Esophagus muscularis mucosa (tissue), 4 donors: ENCODE measurements around the gene PDLIM4. TPM values are rescaled to one million over a fixed set of nuclear protein-coding genes. Genes with fewer than 3 reads are reported as not detected.

Source experiments
- DNase-seq: peaks from one replicate; pipeline ENCODE4 v3.0.0-alpha.2; 2017; ENCODE audit errors: extremely low spot score
- H3K27ac ChIP-seq, 4 donors: fragments of 200-600 bp; sonication (generic); replicated peaks in 1 of 4; 1 replicate in 3 of 4; 2 replicates in 1 of 4; pipeline ENCODE4 v1.5.1; 2016 to 2019; ENCODE audit warnings: mild to moderate bottlenecking in 1 of 4
- H3K27me3 ChIP-seq, 4 donors: fragments of 200-600 bp; sonication (generic); one replicate each; pipeline versions ENCODE4 v1.5.1 to v1.6.0; 2016 to 2019
- H3K36me3 ChIP-seq, 4 donors: fragments of 200-600 bp; sonication (generic); one replicate each; pipeline ENCODE4 v1.5.1; 2016 to 2019
- H3K4me1 ChIP-seq, 4 donors: fragments of 200-600 bp; sonication (generic); one replicate each; pipeline ENCODE4 v1.5.1; 2016 to 2019
- H3K4me3 ChIP-seq, 4 donors: fragments of 200-600 bp; sonication (generic); 1 replicate in 2 of 4; 2 replicates in 2 of 4; pipeline ENCODE4 v1.5.1; 2016 to 2019; ENCODE audit warnings: mild to moderate bottlenecking in 4 of 4, moderate library complexity in 1 of 4
- H3K9me3 ChIP-seq, 4 donors: fragments of 200-600 bp; sonication (generic); 1 replicate in 3 of 4; 2 replicates in 1 of 4; pipeline ENCODE4 v1.5.1; 2016 to 2019
- EP300 ChIP-seq: sonication (generic); formaldehyde crosslinking; IDR thresholded peaks from one replicate; pipeline ENCODE4 v1.6.1; 2017; ENCODE audit warnings: antibody characterized with exemption
- POLR2A ChIP-seq: fragments of 450-650 bp; IDR thresholded peaks from one replicate; pipeline ENCODE4 v1.6.1; 2017; ENCODE audit warnings: antibody characterized with exemption, moderate library complexity, mild to moderate bottlenecking, low read depth
- POLR2AphosphoS5 ChIP-seq, 2 donors: sonication (generic); formaldehyde crosslinking; IDR thresholded peaks; one replicate each; pipeline ENCODE4 v1.6.1; 2017; ENCODE audit warnings: antibody characterized with exemption in 2 of 2
- WGBS: methylation state at CpG from one replicate; pipeline ENCODE4 v1.1.5; 2018; 5-methylcytosine and 5-hydroxymethylcytosine counted together
- intact Hi-C: fragments of 100-400 bp; cut with DNase I; formaldehyde crosslinking; loops from one replicate; pipeline ENCODE4 v1.15.1; 2023
- total RNA-seq, 4 donors: library from RNA; depleted of rRNA; stranded (reverse); fragments of >200 nt; gene quantifications; one replicate each; pipeline versions ENCODE4 v1.1.0 to v1.2.1, GENCODE V29; 2016
- TF ChIP-seq, protein P1 (sequence below), 3 experiments: fragments of 200-600 bp in 2 of 3; fragments of 450-650 bp in 1 of 3; sonication (generic) in 2 of 3; IDR thresholded peaks; one replicate each; pipeline ENCODE4 v1.5.1; 2017 to 2019; ENCODE audit warnings: antibody characterized with exemption in 3 of 3, mild to moderate bottlenecking in 2 of 3, moderate library complexity in 1 of 3

Gene PDLIM4
- total RNA-seq, 4 donors from 2014 or later, result 59.4 to 199 (median 134) TPM

DNA sequence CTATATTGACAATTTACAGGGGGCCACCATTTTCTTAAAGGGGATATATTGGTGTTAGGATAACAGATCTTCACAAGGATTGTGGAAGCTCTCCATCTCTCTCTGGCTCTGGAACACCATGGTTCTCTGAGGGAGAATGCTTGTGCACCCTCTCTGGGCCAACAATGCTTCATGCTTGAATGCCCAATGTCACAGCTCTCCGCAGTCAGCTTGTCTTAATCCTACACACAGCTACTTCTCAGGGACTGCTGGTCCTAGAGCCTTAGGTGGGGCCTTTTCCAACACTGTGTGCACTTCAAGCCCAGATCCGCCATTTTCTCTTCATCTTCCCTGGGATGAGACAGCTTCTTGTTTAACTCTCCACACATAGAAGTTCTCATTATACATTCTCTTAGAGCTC lies 6.9 kb upstream of the PDLIM4 start:
- Histone ChIP-seq H3K27me3 (no peaks in the 10 kb centered on the region), H3K27ac (no peak overlapping the region), H3K4me1 (peaks cover 15 to 17% (median 17%) of the 10 kb centered on the region in 4 donors), H3K9me3 (peaks cover 0 to 6% (median 0%) of the 10 kb centered on the region in 4 donors), H3K4me3 (no peak overlapping the region), H3K36me3 (no peaks in the 10 kb centered on the region)
- WGBS, result 100% methylated on average over 2 of the region's 2 CpGs
- TF ChIP-seq POLR2A (no peak), POLR2AphosphoS5 (IDR thresholded peaks at IDR 0.05) (no peak), EP300 (no peak)
- TF ChIP-seq, protein P1, sequence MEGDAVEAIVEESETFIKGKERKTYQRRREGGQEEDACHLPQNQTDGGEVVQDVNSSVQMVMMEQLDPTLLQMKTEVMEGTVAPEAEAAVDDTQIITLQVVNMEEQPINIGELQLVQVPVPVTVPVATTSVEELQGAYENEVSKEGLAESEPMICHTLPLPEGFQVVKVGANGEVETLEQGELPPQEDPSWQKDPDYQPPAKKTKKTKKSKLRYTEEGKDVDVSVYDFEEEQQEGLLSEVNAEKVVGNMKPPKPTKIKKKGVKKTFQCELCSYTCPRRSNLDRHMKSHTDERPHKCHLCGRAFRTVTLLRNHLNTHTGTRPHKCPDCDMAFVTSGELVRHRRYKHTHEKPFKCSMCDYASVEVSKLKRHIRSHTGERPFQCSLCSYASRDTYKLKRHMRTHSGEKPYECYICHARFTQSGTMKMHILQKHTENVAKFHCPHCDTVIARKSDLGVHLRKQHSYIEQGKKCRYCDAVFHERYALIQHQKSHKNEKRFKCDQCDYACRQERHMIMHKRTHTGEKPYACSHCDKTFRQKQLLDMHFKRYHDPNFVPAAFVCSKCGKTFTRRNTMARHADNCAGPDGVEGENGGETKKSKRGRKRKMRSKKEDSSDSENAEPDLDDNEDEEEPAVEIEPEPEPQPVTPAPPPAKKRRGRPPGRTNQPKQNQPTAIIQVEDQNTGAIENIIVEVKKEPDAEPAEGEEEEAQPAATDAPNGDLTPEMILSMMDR (IDR thresholded peaks at IDR 0.05), result no peak
- intact Hi-C loops, result no loop called here
- no peak for DNase-seq

DNA sequence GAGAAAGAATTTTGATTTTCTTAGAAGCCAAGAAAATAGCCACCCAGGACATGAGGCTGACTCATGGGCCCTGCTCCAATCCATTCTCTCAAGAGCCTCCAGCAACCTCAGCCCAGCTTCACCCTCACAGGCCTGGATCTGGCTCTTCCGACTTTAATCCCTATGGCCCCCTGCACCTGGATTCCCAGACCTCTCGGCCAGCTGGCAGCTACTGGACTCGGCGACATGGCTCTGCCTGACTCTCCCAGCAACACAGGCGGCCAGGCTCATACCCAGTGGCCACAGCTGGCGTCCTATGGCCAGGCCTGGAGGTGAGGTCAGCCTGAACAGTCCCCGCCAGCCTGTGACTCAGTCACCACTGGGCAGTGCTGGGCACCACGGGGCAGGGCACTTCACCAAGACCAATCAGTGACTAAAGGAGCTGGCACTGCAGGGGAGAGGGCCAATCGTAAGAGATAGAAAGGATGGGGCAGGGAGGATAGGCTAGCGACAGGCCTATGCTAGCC lies 6.2 kb upstream of the PDLIM4 start:
- Histone ChIP-seq H3K27ac (no peak overlapping the region), H3K27me3 (no peaks in the 10 kb centered on the region)

DNA sequence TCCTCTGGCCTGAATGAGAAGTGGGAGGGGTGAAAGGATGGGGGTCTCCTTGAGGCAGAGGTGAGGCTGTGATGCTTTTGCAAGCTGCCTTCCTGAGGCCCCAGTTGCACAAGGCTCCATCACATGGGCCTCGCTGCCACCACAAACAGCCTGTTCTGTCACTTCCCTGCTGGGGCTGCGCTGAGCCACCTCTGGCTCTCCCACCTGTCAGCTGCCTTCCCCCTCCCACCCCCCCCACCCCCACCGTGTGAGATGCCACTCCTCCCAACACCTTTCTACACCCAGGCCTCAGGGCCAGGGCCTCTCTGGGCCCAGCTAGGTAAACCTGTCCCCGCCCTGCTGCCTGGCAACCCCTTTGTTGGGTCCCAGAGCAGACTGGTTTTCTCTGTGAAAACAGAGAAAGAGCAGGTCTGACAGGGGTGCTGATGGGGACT lies 4.5 kb upstream of the PDLIM4 start:
- no peak overlapping the region for H3K27ac ChIP-seq
- intact Hi-C loops, result no loop called here
- WGBS, result 73% methylated on average over 3 of the region's 4 CpGs
- no peaks in the 10 kb centered on the region for H3K27me3 ChIP-seq
- no peak for DNase-seq
- TF ChIP-seq EP300 (no peak), POLR2A (no peak), POLR2AphosphoS5 (IDR thresholded peaks at IDR 0.05) (no peak)
- TF ChIP-seq, protein P1 (IDR thresholded peaks at IDR 0.05), result no peak
- H3K4me3 ChIP-seq, result no peak overlapping the region
- no peaks in the 10 kb centered on the region for H3K36me3 ChIP-seq
- no peaks in the 10 kb centered on the region for H3K9me3 ChIP-seq
- H3K4me1 ChIP-seq, result peaks cover 20 to 35% (median 27%) of the 10 kb centered on the region in 4 donors

More for the DNA sequence above, 6.2 kb upstream of the PDLIM4 start:
- H3K4me1 ChIP-seq, result peaks cover 15 to 22% (median 17%) of the 10 kb centered on the region in 4 donors
- no peak overlapping the region for H3K4me3 ChIP-seq
- intact Hi-C loops, result no loop called here
- TF ChIP-seq EP300 (no peak), POLR2AphosphoS5 (IDR thresholded peaks at IDR 0.05) (no peak), POLR2A (no peak)
- TF ChIP-seq, protein P1 (IDR thresholded peaks at IDR 0.05), result no peak
- no peaks in the 10 kb centered on the region for H3K36me3 ChIP-seq
- DNase-seq, result no peak
- H3K9me3 ChIP-seq, result no peaks in the 10 kb centered on the region
- 92% methylated on average over 7 of the region's 10 CpGs for WGBS

DNA sequence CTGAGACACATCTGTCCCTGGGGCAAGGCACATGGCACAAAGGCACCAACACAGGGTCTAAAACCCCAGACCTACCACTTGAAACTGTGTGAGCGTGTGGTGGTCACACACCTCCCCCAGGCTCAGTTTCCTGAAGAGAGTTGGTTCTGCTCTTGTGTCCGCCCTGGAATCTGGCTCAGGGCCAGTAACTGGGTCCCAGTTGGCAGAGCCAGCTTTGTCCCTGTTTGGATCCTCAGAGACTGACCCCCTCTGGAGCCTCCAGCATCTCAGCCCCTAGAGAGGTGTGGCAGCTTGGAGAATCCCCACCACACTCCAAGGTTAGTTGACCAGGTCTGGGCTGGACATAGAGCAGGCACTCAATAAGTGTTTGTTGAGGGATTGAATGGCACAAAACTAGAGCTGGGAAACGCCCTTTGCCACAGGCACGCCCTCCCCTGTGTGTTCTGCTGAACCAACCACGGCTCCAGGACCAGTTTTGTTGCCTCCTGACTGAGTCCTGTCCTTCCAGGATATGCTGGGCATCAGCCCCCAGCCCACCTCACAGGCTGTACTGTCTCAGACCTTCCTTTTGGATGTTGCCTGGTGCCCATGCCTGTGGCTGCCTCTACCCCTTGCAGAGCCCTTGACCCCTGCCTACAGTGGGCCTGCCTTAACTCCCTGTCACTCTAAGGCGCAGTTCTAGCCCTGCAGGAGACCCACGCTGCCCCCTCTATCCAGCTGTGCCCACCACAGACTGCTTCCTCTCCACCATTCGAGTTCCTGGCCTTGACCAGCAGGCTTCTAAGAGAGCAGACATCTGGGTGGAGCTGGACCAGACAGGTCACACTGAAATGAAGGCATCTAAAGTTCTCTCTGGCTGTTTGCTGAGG lies 3.8 kb upstream of the PDLIM4 start:
- Histone ChIP-seq H3K27ac (peak overlapping the region; percentile 34 to 100 (median 76)), H3K36me3 (no peaks in the 10 kb centered on the region), H3K27me3 (no peaks in the 10 kb centered on the region), H3K4me1 (peaks cover 20 to 42% (median 32%) of the 10 kb centered on the region in 4 donors), H3K4me3 (no peak overlapping the region), H3K9me3 (no peaks in the 10 kb centered on the region)
- no peak for DNase-seq
- intact Hi-C loops, result no loop called here
- 90% methylated on average over 3 of the region's 8 CpGs for WGBS
- TF ChIP-seq POLR2A (no peak), EP300 (no peak), POLR2AphosphoS5 (IDR thresholded peaks at IDR 0.05) (no peak)
- TF ChIP-seq, protein P1 (IDR thresholded peaks at IDR 0.05), result no peak
